Prostate gland (tissue), 2 donors: Measurements from ENCODE around the gene RSPH1.

ENCODE experiments used
- POLR2A ChIP-seq: fragments of 450-650 bp; IDR thresholded peaks from one replicate; pipeline ENCODE4 v1.6.1; 2016; ENCODE audit warnings: antibody characterized with exemption, mild to moderate bottlenecking
- POLR2AphosphoS5 ChIP-seq: sonication (generic); formaldehyde crosslinking; IDR thresholded peaks from one replicate; pipeline ENCODE4 v1.6.1; 2017; ENCODE audit warnings: antibody characterized with exemption
- TF ChIP-seq, protein P1 (sequence below), 4 experiments: fragments of 200-600 bp in 2 of 4; fragments of 450-650 bp in 2 of 4; sonication (generic) in 2 of 4; IDR thresholded peaks; 1 replicate in 3 of 4; 2 replicates in 1 of 4; pipeline ENCODE4 v1.5.1; 2016 to 2019; ENCODE audit warnings: antibody characterized with exemption in 4 of 4, mild to moderate bottlenecking in 2 of 4, moderate library complexity in 2 of 4

DNA sequence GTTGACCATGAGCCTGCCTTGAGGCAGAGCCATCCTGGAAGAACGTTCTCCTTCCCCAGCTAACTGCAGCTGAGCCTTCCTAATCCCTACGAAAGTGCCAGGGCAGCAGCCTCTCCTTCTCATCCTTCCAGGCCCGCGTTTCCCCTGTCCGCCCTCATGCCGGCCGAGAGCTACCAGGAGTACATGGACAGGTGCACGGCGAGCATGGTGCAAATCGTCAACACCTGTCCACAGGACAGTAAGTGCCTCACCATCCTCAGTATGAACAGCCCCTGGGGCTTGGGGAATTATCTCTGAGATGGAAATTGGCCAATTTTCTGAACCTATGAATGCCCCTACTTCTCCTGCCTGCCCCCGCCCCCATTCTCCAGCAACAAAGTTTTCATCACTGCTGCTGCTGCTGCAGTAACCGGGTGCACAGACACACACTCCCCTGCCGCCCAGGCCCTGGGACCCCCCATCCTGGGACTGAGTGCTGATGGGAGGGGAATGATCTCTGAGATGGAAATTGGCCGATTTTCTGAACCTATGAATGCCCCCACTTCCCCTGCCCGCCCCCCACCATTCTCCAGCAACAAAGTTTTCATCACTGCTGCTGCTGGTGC lies 52.7 kb downstream of the RSPH1 start:
- TF ChIP-seq POLR2A (no peak), POLR2AphosphoS5 (no peak)
- TF ChIP-seq, protein P1, sequence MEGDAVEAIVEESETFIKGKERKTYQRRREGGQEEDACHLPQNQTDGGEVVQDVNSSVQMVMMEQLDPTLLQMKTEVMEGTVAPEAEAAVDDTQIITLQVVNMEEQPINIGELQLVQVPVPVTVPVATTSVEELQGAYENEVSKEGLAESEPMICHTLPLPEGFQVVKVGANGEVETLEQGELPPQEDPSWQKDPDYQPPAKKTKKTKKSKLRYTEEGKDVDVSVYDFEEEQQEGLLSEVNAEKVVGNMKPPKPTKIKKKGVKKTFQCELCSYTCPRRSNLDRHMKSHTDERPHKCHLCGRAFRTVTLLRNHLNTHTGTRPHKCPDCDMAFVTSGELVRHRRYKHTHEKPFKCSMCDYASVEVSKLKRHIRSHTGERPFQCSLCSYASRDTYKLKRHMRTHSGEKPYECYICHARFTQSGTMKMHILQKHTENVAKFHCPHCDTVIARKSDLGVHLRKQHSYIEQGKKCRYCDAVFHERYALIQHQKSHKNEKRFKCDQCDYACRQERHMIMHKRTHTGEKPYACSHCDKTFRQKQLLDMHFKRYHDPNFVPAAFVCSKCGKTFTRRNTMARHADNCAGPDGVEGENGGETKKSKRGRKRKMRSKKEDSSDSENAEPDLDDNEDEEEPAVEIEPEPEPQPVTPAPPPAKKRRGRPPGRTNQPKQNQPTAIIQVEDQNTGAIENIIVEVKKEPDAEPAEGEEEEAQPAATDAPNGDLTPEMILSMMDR (IDR thresholded peaks at IDR 0.05): no peak
